ENCODE data around the gene TCHHL1.

DNA sequence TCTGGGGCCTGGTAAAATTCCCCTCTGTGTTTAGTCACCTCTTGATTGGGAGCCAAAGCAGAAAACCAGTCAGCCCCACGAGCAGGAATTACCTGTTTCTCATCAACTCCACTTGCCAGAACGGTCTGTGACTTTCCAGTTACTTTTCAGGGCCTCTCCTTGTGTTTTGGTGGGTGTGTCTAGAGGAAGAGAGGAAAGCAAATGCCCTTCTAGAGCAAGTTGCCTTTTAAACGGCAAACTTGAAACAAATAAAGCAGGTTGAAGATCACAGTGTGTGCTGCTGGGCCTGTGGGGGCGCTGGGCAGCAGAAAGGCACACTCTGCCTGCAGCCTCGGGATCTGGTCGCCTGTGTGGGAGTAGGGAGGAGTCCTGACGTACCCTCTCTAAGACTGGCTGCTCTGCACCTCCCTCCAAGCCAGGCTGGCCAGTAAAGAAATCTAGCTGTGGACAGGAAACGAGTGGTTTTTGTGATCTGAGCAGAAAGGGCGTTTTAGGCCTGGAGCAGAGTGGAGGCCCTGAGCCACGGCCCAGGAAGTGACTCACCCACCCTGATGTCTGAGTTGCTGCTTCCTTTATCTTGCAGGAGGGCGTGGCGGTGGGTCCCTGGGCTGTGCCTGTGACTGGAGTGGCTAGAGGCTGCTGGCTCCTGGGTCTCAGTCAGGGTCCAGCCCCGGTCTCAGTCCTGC lies 41.0 kb downstream of the TCHHL1 start:
- TF ChIP-seq, protein P1, sequence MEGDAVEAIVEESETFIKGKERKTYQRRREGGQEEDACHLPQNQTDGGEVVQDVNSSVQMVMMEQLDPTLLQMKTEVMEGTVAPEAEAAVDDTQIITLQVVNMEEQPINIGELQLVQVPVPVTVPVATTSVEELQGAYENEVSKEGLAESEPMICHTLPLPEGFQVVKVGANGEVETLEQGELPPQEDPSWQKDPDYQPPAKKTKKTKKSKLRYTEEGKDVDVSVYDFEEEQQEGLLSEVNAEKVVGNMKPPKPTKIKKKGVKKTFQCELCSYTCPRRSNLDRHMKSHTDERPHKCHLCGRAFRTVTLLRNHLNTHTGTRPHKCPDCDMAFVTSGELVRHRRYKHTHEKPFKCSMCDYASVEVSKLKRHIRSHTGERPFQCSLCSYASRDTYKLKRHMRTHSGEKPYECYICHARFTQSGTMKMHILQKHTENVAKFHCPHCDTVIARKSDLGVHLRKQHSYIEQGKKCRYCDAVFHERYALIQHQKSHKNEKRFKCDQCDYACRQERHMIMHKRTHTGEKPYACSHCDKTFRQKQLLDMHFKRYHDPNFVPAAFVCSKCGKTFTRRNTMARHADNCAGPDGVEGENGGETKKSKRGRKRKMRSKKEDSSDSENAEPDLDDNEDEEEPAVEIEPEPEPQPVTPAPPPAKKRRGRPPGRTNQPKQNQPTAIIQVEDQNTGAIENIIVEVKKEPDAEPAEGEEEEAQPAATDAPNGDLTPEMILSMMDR (IDR thresholded peaks at IDR 0.05) = peak in 1 of 3 experiments; percentile 46
- peak in 1 of 2 donors; percentile 73 for TF ChIP-seq POLR2A (IDR thresholded peaks at IDR 0.05)

All from vagina (tissue), 2 donors.